Muscle of back (tissue), 11 donors: ENCODE measurements around the gene DUSP11. TPM values are rescaled to one million over a fixed set of nuclear protein-coding genes. Genes with fewer than 3 reads are reported as not detected.
"Not testable (repeated sequence)": the region's sequence is repeated elsewhere in the genome, so short reads cannot be mapped to it uniquely, and the experiment has no call there.

Experiments used
- DNase-seq, 3 donors: peaks; one replicate each; pipeline versions ENCODE4 v3.0.0 to v3.0.0-alpha.2; 2013
- polyA plus RNA-seq, 10 donors: library from polyadenylated mRNA; unstranded; fragments of 120-200 nt; gene quantifications; one replicate each; pipeline ENCODE4 v1.2.1, GENCODE V29; 2013; ENCODE audit not compliant: insufficient read length in 10 of 10

Gene DUSP11
- polyA plus RNA-seq, 10 donors = 16.5 to 22.3 (median 19.7) TPM

- no peak for DNase-seq
Observed at GRCh38 chr2:73718851-73719621, 60.9 kb downstream of the DUSP11 start.

GRCh38 chr2:73718421-73718820, 61.5 kb downstream of the DUSP11 start:
- DNase-seq = no peak

GRCh38 chr2:73717695-73718094, 62.2 kb downstream of the DUSP11 start:
- DNase-seq = not testable (repeated sequence)

- DNase-seq = no peak
Observed at GRCh38 chr2:73717251-73717606, 62.7 kb downstream of the DUSP11 start.

GRCh38 chr2:73716543-73717250, 63.2 kb downstream of the DUSP11 start:
- no peak for DNase-seq

GRCh38 chr2:73714091-73714490, 65.8 kb downstream of the DUSP11 start:
- no peak for DNase-seq

Other genes starting within 250 kb of the DUSP11 start
- under 1 TPM in 5 of 10 donors, not detected in 5; 0.18 to 0.63 (median 0.29) TPM for gene NAT8, start 137.7 kb downstream of the DUSP11 start, polyA plus RNA-seq
- gene TPRKB, start 42.8 kb downstream of the DUSP11 start, polyA plus RNA-seq = 10 to 100 TPM; 40.1 to 49.2 (median 44.3) TPM
- gene C2orf78, start 4.1 kb upstream of the DUSP11 start, polyA plus RNA-seq = not detected
- 10 to 100 TPM; 33.9 to 51.4 (median 40.0) TPM for gene STAMBP, start 48.9 kb upstream of the DUSP11 start, polyA plus RNA-seq
- gene ACTG2, start 112.9 kb upstream of the DUSP11 start, polyA plus RNA-seq = 10 to 100 TPM in 1 of 10 donors, 1 to 10 TPM in 9; 3.7 to 10.8 (median 4.8) TPM
- 10 to 100 TPM; 36.6 to 55.3 (median 39.7) TPM for gene DGUOK, start 146.8 kb upstream of the DUSP11 start, polyA plus RNA-seq
- gene TET3, start 204.8 kb upstream of the DUSP11 start, polyA plus RNA-seq = 10 to 100 TPM in 2 of 10 donors, 1 to 10 TPM in 8; 6.6 to 12.9 (median 8.7) TPM